Stimulated activated CD8-positive, alpha-beta memory T cell treated with anti-CD3 and anti-CD28 coated beads, Interleukin-12 subunit alpha, Interleukin-12 subunit beta, amount 100 ng/mL, for 24 hours (primary cell): Measurements from ENCODE around the gene CASS4.

ENCODE experiments used
- DNase-seq: peaks from one replicate; pipeline ENCODE4 v3.0.0-alpha.2; 2020; ENCODE audit errors: extremely low read depth

The CASS4 gene

DNA sequence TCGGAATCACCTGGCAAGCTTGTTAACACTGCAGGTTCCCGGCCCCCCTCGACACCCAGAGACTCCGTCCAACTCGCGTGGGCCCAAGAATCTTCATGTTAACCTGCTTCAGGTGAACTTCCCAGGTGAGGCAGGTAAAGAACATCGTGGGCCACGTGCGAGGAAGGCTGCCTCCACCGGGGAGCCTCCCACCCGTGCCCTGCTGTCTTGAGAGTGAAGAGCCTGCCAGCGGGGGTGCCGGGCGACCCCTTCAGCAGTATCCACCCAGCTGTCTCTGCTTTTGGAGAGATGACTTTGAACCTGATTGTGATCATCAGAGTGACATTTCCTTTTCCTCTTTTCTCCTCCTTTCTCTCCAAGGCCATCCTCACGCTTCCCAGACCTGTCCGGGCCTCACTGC lies 33.5 kb downstream of the CASS4 start:
- DNase-seq: no peak

DNA sequence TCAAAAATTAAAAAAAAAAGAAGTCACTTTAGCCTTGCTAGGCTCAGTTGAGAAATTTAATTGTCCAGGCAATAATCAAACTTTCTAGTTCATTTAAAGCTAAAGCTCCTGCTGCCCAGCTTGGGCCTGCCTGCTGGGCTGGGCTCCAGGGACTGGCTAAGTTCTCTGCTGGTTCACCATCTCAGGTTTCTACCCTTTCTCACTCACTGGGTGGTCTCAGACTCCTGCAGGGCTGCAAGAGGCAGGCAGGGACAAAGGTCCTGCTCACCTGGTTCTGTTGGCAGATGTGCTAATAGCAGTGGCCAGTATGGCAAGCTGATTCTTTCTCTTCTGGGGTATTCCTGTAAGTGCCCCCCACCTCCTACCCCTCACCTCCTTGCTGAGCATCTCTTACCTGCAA lies 35.2 kb downstream of the CASS4 start:
- DNase-seq: no peak

DNA sequence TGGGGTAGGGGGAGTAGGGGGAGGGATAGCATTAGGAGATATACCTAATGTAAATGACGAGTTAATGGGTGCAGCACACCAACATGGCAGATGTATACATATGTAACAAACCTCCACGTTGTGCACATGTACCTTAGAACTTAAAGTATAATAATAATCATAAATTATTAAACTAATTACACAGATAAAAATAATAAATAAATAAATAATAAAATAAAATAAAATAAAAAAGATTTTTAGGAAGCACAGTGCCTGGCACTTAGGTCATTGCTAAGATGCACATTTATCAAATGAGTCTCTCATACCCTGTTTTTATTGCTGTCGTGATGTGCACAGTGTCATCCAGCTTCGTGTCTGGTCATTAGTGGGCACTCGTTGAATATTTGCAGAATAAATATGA lies 37.4 kb downstream of the CASS4 start:
- DNase-seq: no peak

DNA sequence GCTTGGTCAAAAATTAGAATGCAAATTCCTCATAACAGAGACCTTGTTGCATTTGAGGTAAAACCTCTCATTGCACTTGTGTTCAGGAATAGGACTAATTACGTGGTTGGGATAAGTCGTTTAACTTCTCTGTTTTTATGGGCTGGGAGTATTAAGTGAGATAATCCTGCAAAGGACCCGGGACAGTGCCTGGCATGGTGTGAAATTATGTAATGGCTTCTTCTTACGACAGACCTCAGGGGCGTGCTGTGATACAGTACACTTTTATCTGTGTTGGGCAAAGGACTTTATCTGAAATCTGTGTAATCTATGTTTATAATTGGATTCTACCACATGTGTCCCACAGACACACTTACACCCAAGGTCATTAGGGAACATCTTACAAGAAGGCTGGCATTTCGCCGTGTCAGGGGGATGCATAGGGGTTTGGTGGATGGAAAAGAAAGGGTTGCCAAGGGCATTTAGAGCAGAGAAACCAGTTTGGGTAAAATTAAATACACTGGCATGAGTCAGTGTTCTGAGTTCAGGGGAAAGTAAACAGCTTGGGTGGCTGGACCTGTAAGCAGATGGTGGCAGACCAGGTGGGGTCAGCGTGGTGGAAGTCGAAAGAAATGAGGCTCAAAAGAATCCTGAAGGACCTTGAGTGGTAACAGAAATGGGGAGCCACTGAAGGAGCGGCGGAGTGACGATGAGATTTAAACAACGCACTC lies 39.2 kb downstream of the CASS4 start:
- DNase-seq: no peak

DNA sequence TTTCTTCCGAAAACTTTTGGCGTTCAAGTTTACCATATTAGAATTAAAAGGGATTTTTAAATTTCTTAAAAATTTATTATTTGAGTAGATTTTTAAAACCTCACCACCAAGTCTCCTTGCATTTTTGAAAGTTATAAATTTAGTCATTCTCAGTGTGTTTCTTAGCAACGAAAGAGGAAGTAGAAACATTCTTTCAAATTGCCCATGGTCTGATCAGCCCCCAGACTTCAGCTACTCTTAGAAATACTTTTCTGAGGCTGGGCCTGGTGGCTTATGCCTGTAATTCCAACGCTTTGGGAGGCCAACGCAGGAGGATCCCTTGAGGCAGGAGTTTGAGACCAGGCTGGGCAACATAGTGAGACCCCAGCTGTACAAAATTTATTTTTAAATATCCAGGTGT lies 41.3 kb downstream of the CASS4 start:
- DNase-seq: no peak

DNA sequence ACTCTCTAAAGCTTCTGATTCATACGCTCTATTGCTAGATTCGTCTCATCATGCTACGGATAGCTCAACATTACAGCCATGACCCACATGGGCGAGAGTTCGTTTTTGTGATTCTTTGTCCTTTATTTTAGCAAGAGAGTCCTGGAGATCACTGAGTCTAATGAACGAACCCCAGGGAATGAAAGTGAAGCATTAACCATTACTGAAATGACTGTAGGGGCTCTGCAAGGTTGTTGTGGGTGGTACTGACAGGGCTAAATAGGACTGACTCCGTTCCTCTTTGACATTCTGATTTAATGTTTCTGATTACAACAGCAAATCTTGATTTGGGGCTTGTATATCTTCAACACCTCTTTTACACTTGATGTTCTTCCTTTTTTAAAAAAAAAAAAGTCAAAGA lies 42.7 kb downstream of the CASS4 start:
- no peak for DNase-seq

DNA sequence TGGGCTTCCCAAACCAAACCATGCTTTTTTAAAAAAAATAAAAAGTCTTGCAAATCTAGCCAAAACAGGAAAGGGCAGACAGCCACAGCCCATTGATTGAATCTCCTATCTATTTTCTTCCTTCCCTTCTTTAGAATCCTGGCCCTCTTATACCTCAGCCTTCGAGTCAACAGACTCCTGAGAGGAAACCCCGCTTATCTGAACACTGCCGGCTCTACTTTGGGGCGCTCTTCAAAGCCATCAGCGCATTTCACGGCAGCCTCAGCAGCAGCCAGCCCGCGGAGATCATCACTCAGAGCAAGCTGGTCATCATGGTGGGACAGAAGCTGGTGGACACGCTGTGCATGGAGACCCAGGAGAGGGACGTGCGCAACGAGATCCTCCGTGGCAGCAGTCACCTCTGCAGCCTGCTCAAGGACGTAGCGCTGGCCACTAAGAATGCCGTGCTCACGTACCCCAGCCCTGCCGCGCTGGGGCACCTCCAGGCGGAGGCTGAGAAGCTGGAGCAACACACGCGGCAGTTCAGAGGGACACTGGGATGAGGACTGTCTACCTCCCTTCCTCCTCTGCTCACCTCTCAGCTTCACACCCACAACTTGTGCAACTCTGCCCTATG lies 46.3 kb downstream of the CASS4 start:
- DNase-seq: no peak

DNA sequence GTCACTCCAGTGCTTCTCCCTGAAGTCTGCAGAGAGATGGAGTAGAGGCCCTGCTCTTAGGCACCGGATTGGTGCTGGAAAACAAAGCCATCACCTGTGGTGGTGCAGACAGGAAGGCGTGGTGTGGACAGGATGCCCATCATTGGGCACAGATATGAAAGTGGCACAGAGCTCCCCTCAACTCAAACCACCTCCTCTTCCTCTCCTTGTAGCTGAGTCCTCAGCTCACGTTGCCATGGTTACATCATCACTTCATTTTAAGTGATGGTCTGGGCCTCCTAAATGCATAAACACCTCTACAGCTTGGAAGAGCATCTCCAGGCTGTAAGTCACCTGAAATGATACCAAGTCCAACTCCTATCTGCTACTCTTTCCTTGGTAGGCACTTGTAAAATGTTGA lies 48.4 kb downstream of the CASS4 start:
- DNase-seq: no peak

DNA sequence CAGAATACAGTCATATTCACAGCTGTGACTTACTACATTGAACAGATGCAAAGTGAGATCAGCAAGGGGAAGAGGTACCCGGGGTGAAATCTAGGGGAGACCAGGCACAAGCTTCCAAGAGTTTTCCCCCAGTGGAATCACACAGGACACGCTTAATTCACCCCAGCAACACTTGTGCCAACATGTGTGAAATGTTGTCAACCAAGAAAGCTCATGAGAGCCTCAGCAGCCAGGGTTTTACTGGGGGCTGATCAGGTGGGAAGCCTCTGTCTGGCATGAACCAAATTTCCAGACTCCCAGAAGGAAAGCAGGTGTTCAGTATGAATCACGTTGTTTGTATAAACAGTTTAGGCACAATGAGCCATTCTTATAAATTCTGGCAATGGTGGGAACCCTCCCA lies 49.5 kb downstream of the CASS4 start:
- DNase-seq: no peak

DNA sequence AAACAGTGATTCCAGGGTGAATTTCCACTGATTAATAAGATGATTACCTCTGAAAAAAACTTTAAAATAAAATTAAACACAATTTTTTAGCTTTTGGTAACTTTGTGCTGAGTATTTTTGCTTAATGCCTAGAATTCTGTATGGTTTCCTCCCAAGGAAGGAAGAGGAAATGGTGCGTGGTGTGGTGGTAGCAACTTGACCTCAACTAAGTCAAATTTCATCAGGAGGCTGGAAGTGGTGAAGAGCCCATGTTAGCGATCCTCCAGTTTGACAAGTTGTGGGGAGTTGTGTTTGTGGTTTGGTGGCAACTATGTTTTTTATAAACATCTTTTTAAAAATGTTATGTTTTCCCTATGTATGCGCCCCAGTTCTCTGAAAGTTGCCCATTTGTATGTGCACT lies 51.4 kb downstream of the CASS4 start:
- no peak for DNase-seq

DNA sequence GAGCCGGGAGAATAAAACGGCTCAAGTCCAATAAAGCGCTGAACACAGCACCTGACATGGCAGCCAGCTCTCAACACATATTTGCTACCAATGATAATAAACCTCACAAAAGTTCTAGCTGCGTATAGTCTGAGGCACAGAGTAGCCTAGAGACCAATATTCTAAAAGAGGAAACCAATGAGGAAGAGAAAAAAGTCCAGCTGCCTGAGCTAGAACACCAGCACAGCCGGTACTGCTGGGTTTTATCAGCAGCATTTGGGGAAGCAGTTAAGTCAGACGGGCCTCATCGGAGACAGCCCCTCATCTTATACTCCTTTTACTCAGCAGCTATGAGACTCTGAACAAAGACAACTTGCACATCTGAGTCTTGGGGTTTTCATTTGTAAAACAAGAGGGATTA lies 53.9 kb downstream of the CASS4 start:
- DNase-seq: no peak

DNA sequence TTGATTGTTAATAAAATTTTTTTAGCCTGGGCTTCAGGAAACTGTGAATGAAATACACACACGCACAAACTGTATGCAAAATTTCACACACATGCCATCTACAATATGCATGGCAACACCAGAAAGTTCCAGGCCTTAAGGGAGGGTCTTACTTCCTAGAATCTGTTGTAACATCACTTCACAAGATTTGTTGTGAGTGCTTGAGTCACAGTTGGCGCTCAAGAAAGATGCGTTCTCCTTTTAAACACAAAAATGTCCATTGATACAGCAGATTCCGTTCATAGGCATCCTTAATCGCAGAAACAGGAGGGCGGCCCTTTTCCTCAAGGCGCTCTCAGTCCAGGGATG lies 55.9 kb downstream of the CASS4 start:
- no peak for DNase-seq

DNA sequence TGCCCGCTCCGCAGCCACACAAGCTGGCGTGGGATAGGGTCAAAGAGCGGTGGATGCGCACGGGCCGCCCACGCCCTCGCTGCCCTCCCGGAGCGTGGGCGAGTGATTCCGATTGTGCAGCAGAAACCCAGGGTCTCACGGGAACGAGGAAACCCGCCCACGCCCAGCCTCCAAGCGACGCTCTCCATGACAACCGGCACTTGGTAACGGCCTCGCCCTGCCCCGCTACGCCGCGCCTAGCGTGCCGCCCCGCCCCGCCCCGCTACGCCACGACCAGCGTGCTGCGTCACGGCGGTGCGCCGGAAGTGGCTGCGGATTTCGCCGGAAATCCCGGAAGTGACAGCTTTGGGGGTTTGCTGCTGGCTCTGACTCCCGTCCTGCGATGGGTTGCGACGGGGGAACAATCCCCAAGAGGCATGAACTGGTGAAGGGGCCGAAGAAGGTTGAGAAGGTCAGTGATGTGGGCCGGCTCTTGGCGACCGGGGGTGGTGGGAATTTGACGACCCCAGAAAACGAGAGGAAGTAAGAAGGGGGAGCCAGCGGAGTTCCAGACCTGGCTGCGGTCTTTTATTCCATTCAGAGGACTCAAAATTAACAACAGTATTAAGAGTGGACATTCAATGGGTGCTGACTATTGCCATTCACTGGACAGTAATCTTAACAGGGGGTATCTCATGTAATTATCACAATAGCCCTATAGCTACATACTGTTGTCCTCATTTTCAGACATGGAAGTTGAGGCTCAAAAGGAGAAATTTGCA lies 56.4 kb downstream of the CASS4 start, which contains the start of gene RTF2:
TSS of gene RTF2 (plus strand) at position 312 of the 761 bp plus-strand sequence. CDS start at position 383, 71 bp downstream.
- peak; percentile 90 for DNase-seq

DNA sequence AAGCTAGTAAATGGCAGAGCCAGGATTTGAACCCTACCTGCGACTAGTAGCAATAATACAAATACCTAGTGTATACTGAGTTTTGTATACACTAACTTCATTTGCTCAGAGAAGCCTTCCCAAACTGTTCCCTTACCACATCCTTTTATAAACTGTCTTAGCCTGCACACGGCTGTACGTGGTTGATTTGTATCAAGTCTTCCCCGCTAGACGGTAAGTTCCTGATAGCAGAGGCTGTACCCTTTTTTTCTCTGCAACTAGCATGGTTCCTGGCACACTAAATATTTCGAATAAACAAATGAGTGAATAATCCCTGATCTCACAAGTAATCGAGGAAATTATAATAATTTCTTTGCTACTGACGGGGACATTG lies 57.0 kb downstream of the CASS4 start:
- DNase-seq: no peak

DNA sequence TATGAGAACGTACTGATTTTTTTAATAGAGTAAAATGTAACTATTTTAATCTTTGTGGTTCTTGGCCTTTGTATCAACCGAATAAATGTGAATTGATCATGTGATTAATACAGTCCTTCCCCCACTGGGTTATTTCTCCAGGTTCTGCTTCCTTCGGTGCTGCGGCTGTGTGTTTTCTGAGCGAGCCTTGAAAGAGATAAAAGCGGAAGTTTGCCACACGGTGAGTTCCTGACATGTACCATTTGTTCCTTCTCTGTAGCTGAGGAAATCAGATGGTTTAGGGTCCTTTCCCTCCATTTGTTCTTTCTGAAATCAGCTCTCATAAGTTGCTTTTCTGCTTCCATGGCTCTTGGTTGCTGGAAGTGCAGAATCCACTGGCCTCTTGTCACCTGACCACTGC lies 71.9 kb downstream of the CASS4 start:
- no peak for DNase-seq

DNA sequence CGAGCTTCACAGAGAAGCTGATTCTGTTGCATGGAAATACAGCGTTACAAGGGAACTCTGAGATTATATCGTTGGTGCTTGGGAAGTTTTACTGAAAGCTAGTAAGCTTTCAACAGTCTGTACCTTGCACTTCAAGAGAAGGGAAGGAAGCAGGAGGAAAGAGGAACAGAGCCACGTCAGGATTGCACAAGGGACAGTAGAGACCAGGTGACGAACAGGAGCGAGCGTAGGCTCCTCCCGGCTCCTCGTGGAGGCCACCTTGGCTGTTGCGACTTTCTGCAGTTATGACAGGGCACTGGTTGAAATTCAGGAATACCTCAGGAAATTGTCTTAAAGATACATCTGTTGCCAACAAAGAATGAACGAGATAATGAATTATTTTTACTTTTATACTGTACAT lies 75.2 kb downstream of the CASS4 start:
- DNase-seq: no peak

DNA sequence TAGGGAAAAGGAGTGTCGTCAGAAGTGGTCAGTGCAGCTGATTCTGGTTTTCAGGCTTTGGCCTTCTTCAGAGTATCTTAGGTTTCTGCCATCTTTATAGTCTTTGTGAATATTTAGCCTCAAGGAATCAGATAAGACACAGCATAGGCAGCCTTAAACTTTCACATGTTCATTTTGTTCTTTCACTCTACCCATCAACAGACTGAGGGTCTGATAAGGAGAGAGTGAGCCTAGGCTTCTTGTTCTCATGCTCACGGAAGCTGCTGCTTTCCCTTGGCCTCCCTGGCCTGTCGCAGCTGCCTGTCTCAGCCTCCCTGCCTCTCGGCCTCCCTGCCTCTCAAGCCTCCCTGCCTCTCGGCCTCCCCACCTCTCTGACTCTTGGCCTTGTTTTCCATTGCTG lies 76.5 kb downstream of the CASS4 start:
- no peak for DNase-seq

DNA sequence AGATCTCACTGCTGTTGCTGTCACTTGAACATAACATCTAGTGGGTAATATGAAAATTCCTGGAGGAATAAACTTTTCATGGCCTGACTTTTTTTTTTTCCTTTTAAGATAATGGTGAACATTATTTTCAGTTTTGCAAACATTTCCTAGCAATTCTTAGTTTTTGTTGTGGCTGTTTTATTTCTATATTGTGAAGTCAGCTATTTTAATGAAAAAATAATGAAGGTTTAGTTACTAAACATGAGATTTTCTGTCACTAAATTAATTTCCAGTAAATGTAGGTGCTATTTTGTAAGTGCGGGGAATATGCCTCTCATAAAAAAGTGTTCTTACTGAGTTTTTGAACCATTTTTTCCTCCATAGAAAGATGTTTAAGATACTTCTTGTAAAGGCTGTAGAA lies 89.1 kb downstream of the CASS4 start:
- DNase-seq: no peak

DNA sequence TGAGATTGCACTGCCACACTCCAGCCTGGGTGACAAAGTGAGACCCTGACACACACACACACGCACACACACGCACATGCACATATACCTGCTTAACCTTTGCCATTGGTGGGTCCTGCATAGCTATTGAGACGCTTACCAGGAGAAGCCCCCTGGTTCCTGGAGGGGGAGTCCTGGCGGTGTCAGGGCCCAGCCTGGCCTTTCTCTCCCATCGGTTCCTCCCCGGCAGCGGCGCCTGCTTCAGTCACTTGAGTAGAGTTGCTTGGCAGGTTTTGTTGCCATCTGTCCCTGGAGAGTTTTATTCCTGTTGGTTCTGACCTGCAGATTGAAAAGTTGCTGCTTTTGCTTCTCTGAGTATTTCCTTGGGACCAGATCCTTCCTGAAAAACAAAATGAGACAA lies 91.9 kb downstream of the CASS4 start:
- DNase-seq: no peak

DNA sequence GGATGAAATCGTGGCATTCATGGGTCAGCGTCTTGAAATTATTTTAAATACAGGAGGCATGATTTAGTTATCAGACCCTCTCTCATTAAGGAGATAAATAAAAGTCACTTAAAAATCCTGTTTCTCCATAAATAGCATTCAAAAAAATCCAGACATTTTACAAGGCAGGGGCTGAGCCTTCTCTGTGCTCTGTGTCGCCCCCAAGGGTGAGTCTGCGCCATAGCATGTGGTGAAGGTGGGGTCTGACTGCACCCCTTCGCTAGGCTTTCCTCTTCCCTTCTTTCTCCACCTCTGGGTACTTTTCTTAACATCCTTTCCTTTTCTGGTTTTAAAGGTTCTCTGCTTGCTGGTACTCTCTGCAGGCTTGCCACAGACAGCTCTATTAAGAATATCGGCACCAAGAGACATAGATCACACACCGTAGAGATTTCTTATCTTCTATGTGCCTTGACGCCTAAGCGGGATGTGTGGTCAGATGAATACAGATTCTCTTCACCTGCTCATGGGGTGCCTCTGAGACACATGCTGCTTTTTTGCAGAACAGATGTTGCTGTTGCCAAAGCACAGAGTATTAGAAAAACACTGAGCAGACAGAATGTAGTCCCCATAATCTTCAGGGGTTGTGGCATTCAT lies 92.4 kb downstream of the CASS4 start:
- DNase-seq: no peak

DNA sequence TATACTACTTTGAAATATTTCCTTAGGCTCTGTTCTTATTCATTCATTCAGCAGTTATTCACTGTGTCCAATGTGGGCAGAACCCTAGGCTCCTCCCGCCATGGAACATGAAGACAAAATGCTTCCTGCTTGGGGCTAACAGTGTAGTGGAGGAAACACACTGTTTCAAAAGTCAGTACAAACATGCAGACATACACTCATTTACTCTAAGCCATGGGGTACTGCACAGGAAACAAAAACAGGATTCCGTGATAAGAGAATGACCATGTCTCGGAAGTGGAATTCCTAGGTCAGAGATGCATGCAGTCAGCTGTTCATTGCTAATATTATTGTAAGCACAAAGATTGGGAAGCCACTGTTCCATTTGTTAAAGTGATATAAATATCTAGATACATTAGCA lies 94.0 kb downstream of the CASS4 start:
- no peak for DNase-seq
